GM21528 (cell line): ENCODE results near the gene ARHGEF37.

Experiments
- ATAC-seq: cut with Tn5 transposase; IDR thresholded peaks from one replicate; pipeline ENCODE4 v1.9.1; 2021; ENCODE audit warnings: mild to moderate bottlenecking, moderate library complexity; ENCODE audit not compliant: unreplicated experiment, low FRiP score

Gene ARHGEF37

DNA sequence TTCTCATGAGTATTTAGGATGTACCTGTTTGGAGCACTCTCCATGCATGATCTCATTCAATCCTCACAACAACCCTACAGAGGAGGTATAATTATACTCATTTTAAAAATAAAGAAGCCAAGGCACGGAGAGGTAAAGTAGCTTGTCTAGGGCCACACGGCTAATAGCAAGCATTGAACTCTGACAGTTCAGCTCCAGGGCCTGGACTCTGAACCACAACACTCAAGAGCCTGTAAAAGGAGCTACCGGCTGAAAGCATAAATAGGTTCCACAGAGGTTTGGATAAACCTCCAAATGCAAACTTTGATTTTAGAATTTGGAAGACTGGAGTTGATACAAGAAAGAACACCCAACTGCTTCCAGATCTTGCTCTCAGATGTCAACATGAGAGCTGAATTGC lies 41.2 kb downstream of the ARHGEF37 start:
- no peak for ATAC-seq

- no peak for ATAC-seq
These were observed 42.2 kb downstream of the ARHGEF37 start for GRCh38 chr5:149623473-149623872.

DNA sequence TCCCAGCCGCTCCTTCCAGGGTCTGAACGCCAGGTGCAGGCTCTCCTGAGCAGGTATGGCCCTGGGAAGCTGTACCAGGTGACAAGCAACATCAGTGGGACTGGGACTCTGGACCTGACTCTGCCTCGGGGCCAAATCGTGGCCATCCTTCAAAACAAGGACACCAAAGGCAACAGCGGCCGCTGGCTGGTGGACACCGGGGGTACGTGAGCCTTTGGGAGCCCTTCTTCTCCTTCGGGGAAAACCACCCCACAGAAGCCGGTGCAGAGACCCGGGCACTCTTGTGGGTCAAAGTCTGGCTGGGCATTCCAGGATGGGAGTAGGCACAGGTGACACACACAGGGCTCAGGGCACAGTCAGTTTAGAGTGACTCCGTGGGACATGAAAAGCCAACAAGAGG lies 45.8 kb downstream of the ARHGEF37 start:
- no peak for ATAC-seq

DNA sequence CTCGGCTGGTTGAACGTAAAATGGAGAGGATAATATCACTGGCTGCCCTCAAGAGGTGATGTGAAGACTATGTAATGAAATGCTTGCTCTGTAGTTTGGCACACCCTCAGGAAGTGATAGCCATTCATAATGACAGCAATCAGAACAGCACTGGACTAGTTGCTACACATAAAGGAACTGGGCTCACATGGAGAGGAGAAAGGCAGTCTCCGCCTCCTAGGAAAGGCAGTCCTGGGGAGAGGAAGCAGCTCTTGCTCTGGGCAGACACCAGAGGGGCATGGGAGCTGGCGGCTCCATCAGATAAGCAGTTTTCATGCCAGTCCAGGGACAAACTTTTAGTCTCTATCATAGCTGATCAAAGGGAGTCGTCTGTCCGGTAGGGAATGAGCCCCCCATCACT lies 46.9 kb downstream of the ARHGEF37 start:
- no peak for ATAC-seq

DNA sequence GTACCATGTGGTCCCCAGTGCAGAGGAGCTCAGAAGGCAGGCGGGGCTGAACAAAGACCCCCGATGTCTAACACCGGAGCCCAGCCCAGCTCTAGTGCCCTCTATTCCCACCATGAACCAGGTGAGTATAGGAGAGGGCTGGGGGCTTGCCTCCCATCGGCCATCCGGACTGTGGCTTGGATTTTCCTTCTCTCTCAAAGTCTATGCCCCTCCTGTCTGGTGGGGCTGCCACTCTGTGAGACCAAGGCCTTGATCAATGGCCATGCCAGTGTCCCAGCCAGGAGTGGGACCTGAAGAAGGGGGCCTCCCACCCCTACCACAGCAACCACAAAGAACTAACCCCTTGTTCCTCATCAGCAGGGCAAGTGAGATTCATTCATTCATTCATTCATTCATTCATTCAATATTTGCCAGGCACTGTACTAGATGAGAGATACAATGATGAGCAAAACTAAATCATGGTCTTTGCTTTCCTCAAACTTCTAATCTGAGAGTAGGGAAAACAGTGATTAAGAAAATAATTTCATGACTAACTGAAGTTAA lies 47.6 kb downstream of the ARHGEF37 start:
- no peak for ATAC-seq

- ATAC-seq, result no peak
These were observed 48.1 kb downstream of the ARHGEF37 start for GRCh38 chr5:149629421-149629820.

- no peak for ATAC-seq
These were observed 49.0 kb downstream of the ARHGEF37 start for GRCh38 chr5:149630337-149630736.

DNA sequence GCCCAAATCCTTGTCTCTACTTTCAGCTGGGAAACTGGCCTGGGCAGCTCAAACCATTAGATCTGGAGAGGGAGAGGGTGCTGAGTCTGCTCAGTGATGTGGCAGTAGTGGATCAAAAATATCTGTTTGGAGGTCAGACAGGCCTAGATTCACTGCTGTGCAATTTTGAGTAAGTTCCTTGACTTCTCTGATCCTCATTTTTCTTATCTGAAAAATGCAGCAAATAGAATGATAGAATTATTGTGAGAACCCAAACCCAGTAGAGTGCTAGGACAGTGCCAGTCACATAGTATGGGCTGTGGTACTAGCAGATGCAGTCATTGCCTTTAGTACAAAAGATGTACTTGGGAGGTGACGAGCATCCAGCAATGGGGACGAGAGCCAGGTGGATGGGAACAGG lies 50.2 kb downstream of the ARHGEF37 start:
- no peak for ATAC-seq

DNA sequence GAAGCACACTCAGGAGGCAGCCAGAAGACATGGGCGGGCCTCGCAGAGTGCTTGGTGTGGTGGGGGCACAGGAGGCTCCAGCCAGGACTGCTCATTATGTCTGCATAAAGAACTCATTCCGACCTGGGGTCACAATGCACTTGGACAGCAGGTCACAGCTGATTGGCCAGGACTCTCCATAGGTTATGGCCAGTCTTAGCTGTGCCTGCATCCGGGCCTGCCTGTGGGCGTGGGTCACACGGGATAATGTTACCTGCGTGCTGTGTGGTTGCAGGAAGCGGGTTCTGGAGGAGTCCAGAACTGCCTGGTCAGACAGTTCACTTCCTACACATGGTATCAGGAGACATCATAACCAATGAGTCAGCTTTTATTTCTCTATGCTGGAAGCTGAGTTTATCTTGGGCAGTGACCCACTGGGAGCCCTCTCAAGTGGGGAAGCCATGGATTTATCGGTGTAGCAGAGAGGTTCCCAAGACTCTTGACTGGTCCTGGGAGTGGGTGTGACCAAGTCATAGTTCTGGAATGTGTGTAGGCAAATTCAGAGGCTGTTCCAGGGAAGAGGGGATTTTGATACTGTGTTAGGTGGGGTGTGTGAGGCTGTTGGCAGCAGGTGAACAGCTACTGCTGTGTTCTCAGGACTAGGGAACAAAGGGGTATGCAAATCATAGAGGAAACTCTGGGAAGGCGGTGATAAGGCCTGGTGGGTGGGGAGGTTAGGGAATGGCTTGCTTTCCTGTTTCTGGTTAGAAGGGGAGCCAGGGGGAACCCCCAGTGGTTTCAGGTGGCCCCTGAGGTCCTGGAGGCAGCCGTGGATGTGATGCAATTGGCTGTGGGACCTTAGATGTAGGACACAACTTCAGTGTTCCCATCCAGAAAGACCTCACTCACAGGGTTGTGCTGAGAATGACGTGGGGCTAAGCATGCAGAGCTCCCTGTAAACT lies 51.3 kb downstream of the ARHGEF37 start:
- ATAC-seq, result no peak

GRCh38 chr5:149633476-149634350 lies 52.4 kb downstream of the ARHGEF37 start:
- ATAC-seq, result no peak

DNA sequence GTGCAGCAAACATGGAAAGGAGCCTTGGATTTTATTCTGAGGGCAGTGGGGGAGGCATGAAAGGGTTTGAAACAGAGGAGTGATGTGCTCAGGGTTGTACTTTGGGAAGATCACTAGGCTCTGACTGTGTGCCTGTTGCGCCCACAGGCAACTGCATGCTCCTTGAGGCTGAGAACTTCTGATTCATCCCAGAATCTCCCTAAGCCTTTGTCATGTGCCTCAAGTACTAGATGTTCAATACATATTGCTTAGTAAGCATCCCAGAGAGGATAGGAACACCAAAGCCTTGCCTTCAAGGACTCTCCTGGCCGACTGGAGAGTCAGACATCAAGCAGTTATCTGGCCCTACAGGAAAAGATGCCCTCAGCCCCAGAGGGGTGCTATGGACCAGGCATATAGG lies 54.1 kb downstream of the ARHGEF37 start:
- ATAC-seq, result no peak

DNA sequence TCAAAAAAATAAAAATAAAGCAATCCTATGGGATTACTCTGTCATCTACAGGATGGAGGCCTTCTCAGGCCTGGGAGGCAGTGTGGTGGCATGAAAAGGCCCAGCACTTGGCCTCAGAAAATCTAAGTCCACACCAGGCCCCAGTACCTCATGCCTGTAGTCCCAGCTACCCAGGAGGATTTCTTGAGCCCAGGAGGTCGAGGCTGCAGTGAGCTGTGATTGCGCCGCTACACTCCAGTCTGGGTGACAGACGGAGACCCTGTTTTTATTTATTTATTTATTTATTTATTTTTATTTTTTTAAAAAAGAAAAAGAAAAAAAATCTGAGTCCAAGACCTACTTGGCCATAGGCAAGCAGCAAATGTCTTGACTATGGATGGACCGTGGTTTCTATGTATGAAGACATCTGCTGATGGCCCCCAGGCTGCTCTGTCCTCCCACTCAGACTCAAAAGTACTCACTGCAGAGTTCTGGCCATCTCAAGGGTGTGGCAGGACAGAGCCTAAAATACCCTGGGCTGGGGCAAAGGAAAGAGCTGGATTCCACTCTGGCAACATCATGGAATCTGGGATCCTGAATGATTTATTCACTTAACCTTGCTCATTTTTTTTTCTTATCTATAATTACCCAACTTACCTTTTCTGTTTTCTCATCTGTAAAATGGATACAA lies 55.0 kb downstream of the ARHGEF37 start:
- ATAC-seq, result no peak

DNA sequence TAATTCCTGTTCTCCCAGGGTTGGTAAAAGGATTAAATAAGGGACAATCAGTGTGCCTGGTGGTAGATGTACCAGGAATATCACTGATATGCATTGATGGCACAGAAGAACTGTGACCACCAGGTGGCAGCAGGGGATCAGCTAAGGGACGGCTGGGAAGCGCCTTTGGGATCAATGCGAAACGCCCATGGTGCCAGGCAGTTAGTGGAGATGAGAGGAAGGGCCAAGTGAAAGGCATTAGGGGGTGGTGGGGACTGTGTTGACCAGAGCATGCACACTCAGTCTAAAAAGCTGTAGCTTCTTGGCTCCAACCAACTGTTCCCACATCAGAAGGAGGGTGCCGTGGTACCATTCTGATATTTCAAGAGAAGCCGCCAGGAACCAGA lies 55.6 kb downstream of the ARHGEF37 start:
- no peak for ATAC-seq

DNA sequence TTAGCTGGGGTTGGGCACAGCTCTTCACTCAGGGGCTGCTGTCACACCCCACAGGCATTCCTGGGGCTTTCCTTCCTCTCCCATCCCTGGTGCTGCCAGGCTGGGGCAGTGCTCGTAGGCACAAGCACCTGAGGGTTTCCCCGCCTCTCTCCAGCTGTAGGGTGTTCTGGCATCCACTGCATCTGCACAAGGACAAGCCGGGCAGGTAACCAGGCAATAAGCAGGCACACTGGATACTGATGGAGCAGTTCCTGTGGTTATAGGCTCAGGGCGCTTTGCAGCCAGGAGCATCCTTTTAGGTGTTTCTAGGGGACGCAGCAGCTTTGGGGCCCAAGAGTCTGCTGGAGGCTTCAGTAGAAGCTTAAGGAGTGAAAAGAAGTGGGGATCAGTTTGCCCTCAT lies 56.8 kb downstream of the ARHGEF37 start:
- ATAC-seq, result no peak

- ATAC-seq, result no peak
These were observed 57.4 kb downstream of the ARHGEF37 start for GRCh38 chr5:149638546-149639241.

GRCh38 chr5:149639737-149640136 lies 58.4 kb downstream of the ARHGEF37 start:
- ATAC-seq, result no peak

DNA sequence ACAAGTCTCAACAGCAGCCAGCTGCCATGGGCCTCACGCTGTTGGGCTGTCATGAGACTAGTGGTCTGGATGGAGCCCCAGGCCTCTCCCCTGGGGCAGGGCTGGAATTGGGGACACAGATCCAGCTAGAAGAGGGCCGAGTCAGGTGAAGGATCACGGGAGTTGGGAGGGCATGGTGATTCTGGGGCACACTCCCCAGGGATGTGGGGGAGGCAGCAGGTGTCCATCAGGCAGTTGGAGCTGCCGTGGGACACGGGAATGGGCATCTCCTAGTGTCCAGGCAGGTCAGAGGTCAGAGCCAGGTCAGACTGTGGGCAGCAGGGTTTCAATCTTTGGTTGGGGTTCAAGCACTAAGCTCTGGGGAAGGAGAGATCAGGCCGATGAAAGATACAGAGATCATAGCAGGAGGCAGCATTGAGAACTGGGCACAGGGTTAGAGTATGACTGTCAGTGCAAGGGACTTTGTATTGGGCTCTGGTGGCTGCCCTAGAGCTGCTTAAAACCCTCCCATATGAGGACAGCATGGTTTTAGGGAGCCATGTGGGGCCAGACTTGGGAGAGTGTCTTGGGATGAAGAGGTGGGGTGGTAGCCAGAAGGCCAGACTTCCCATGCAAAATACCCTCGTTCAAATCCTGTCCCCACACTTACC lies 59.2 kb downstream of the ARHGEF37 start:
- no peak for ATAC-seq

DNA sequence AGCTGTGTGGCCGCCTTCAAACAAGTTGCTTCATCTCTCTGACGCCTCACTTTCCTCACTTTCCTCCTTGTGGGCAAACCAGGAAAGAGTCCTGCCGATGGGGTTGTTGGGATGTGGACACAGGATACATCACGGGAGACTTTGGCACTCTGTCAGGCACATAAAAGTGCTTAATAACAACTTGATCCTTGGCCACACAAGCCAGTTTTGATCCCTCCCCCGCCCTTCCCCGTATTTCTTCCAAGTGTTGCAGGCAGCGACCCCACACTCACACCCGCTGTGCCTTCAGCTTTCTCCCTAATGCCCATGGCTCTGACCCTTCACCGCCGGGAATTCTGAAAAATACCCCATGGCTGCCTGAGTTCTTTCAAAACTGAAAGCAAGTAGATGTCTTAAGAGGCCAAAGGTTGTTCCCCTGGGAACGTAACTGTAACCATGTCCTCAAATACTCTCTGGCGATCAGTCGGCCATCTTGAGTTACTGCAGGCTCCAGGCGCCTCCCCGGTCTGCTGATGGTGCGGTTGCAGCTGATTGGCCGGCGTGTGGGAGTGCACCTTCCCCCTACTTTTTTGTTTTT lies 59.8 kb downstream of the ARHGEF37 start:
- no peak for ATAC-seq

DNA sequence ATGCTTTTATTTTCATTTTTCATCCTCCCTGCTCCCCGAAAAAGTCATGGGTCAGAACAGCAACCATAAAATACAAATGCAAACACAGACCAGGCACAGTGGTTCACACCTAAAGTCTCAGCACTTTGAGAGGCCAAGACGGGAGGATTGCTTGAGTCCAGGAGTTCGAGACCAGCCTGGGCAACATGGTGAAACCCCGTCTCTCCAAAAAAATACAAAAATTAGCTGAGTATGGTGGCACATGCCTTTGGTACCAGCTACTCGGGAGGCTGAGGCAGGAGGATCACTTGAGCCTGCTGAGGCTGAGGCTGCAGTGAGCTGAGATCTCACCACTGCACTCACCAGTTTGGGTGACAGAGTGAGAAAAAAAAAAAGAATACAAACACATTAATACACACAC lies 60.3 kb downstream of the ARHGEF37 start:
- no peak for ATAC-seq
